M059J (cell line): ENCODE measurements around the gene TUFT1. TPM values are rescaled to one million over a fixed set of nuclear protein-coding genes. Genes with fewer than 3 reads are reported as not detected.

Experiments used
- DNase-seq: peaks from one replicate; pipeline ENCODE4 v3.0.0-alpha.2; 2012; ENCODE audit warnings: low read depth
- total RNA-seq: library from RNA; depleted of rRNA; stranded (reverse); fragments of >200 nt; shearing (Covaris generic); gene quantifications from 2 replicates; pipeline ENCODE4 v1.2.3, GENCODE V29; 2014; rRNA removed

Gene TUFT1
- total RNA-seq = 13.2 and 21.1 TPM in 2 replicates

GRCh38 chr1:151540021-151540981, at the start of gene TUFT1:
Gene TUFT1, plus strand, starts transcription at chr1:151540309. Its CDS starts 58 bp downstream, at chr1:151540367.
- peak; percentile 93 for DNase-seq

GRCh38 chr1:151491641-151492040, 48.5 kb upstream of the TUFT1 start:
- DNase-seq = no peak

- no peak for DNase-seq
These were observed 48.0 kb upstream of the TUFT1 start for GRCh38 chr1:151492120-151492519.

- DNase-seq = no peak
These were observed 47.1 kb upstream of the TUFT1 start for GRCh38 chr1:151493042-151493441.

- peak; percentile 89 for DNase-seq
These were observed 45.3 kb upstream of the TUFT1 start for GRCh38 chr1:151494741-151495281.

GRCh38 chr1:151495316-151495715, 44.8 kb upstream of the TUFT1 start:
- no peak for DNase-seq

GRCh38 chr1:151499365-151499764, 40.7 kb upstream of the TUFT1 start:
- DNase-seq = no peak

- no peak for DNase-seq
These were observed 40.2 kb upstream of the TUFT1 start for GRCh38 chr1:151499930-151500329.

GRCh38 chr1:151501474-151501873, 38.6 kb upstream of the TUFT1 start:
- no peak for DNase-seq

- no peak for DNase-seq
These were observed 37.9 kb upstream of the TUFT1 start for GRCh38 chr1:151502035-151502700.

GRCh38 chr1:151502859-151503780, 37.0 kb upstream of the TUFT1 start:
- DNase-seq = peak; percentile 87

GRCh38 chr1:151504252-151504651, 35.9 kb upstream of the TUFT1 start:
- no peak for DNase-seq

GRCh38 chr1:151504759-151505158, 35.4 kb upstream of the TUFT1 start:
- DNase-seq = peak; percentile 48

GRCh38 chr1:151508833-151509232, 31.3 kb upstream of the TUFT1 start:
- DNase-seq = peak; percentile 72

- DNase-seq = no peak
These were observed 30.6 kb upstream of the TUFT1 start for GRCh38 chr1:151509350-151510019.

GRCh38 chr1:151510020-151510405, 30.1 kb upstream of the TUFT1 start:
- no peak for DNase-seq

GRCh38 chr1:151510614-151510956, 29.5 kb upstream of the TUFT1 start:
- DNase-seq = no peak

- DNase-seq = peak; percentile 85
These were observed 29.0 kb upstream of the TUFT1 start, which contains the start of gene CGN for GRCh38 chr1:151510957-151511635. Gene CGN, plus strand, starts transcription at chr1:151511387. Its CDS starts 7,133 bp downstream, at chr1:151518520.

- peak; percentile 64 for DNase-seq
These were observed 28.4 kb upstream of the TUFT1 start for GRCh38 chr1:151511636-151512215.

GRCh38 chr1:151512326-151512725, 27.8 kb upstream of the TUFT1 start:
- peak; percentile 62 for DNase-seq
